Measurements from ENCODE around the gene TBATA. TPM values are rescaled to one million over a fixed set of nuclear protein-coding genes. Genes with fewer than 3 reads are reported as not detected.

Gene TBATA
- total RNA-seq, 1 experiment from 2014 or later = not detected

GRCh38 chr10:70779511-70780369 lies 5.4 kb downstream of the TBATA start:
- ChIA-PET POLR2A (interaction anchor here (0.7 kb wide), 1 partner anchor 72 kb away, joined by 4 read pairs; no protein-coding TSS in a partner anchor), CTCF (no interaction called here)
- TF ChIP-seq ATF2 (CRISPR knock-in tag; IDR thresholded peaks at IDR 0.05; ENCODE audit: borderline replicate concordance, low read depth) (no peak), ESRRA (CRISPR knock-in tag; IDR thresholded peaks at IDR 0.05; ENCODE audit: borderline replicate concordance) (no peak), CREM (CRISPR knock-in tag; IDR thresholded peaks at IDR 0.05) (no peak), MYBL2 (CRISPR knock-in tag; IDR thresholded peaks at IDR 0.05) (no peak)
- TF ChIP-seq, protein P1, sequence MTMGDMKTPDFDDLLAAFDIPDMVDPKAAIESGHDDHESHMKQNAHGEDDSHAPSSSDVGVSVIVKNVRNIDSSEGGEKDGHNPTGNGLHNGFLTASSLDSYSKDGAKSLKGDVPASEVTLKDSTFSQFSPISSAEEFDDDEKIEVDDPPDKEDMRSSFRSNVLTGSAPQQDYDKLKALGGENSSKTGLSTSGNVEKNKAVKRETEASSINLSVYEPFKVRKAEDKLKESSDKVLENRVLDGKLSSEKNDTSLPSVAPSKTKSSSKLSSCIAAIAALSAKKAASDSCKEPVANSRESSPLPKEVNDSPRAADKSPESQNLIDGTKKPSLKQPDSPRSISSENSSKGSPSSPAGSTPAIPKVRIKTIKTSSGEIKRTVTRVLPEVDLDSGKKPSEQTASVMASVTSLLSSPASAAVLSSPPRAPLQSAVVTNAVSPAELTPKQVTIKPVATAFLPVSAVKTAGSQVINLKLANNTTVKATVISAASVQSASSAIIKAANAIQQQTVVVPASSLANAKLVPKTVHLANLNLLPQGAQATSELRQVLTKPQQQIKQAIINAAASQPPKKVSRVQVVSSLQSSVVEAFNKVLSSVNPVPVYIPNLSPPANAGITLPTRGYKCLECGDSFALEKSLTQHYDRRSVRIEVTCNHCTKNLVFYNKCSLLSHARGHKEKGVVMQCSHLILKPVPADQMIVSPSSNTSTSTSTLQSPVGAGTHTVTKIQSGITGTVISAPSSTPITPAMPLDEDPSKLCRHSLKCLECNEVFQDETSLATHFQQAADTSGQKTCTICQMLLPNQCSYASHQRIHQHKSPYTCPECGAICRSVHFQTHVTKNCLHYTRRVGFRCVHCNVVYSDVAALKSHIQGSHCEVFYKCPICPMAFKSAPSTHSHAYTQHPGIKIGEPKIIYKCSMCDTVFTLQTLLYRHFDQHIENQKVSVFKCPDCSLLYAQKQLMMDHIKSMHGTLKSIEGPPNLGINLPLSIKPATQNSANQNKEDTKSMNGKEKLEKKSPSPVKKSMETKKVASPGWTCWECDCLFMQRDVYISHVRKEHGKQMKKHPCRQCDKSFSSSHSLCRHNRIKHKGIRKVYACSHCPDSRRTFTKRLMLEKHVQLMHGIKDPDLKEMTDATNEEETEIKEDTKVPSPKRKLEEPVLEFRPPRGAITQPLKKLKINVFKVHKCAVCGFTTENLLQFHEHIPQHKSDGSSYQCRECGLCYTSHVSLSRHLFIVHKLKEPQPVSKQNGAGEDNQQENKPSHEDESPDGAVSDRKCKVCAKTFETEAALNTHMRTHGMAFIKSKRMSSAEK (CRISPR knock-in tag; IDR thresholded peaks at IDR 0.05; ENCODE audit: borderline replicate concordance) = no peak
- H3K27me3 Mint-ChIP-seq (ENCODE audit: low read depth) = no peaks in the 10 kb centered on the region
- H3K27ac Mint-ChIP-seq = no peak overlapping the region
- no peaks in the 10 kb centered on the region for H3K9me3 Mint-ChIP-seq
- no peaks in the 10 kb centered on the region for H3K36me3 Mint-ChIP-seq
- H3K4me1 Mint-ChIP-seq = peaks cover 3% of the 10 kb centered on the region; the same call in 1 of the 2 replicates
- DNase-seq (ENCODE audit: low spot score) (no peak), ATAC-seq (no peak)
- H3K4me3 Mint-ChIP-seq = no peak overlapping the region

- POLR2A ChIA-PET = interaction anchor here (0.7 kb wide), 1 partner anchor 72 kb away, joined by 4 read pairs; no protein-coding TSS in a partner anchor
- Mint-ChIP-seq H3K27ac (no peak overlapping the region), H3K27me3 (ENCODE audit: low read depth) (no peaks in the 10 kb centered on the region), H3K9me3 (no peaks in the 10 kb centered on the region), H3K4me1 (peaks cover 3% of the 10 kb centered on the region; the same call in 1 of the 2 replicates), H3K4me3 (no peak overlapping the region), H3K36me3 (no peaks in the 10 kb centered on the region)
- ATAC-seq (no peak), DNase-seq (ENCODE audit: low spot score) (no peak)
- CTCF ChIA-PET = no interaction called here
- TF ChIP-seq ATF3 (CRISPR knock-in tag; conservative IDR thresholded peaks at IDR 0.05) (no peak), AFF4 (CRISPR knock-in tag; IDR thresholded peaks at IDR 0.05; ENCODE audit: borderline replicate concordance) (no peak), ATF1 (CRISPR knock-in tag; IDR thresholded peaks at IDR 0.05) (no peak), JUN (CRISPR knock-in tag; IDR thresholded peaks at IDR 0.05) (no peak), E2F1 (CRISPR knock-in tag; IDR thresholded peaks at IDR 0.05) (no peak), OVOL2 (CRISPR knock-in tag; IDR thresholded peaks at IDR 0.05; ENCODE audit: borderline replicate concordance) (no peak), SOX15 (CRISPR knock-in tag; IDR thresholded peaks at IDR 0.05) (no peak), ZNF263 (CRISPR knock-in tag; IDR thresholded peaks at IDR 0.05; ENCODE audit: low read depth) (no peak), PRRX2 (CRISPR knock-in tag; IDR thresholded peaks at IDR 0.05) (no peak), RORB (CRISPR knock-in tag; IDR thresholded peaks at IDR 0.05) (no peak), ZBTB21 (CRISPR knock-in tag; IDR thresholded peaks at IDR 0.05; ENCODE audit: borderline replicate concordance) (no peak), NFATC4 (CRISPR knock-in tag; IDR thresholded peaks at IDR 0.05) (no peak)
- TF ChIP-seq, protein P2, sequence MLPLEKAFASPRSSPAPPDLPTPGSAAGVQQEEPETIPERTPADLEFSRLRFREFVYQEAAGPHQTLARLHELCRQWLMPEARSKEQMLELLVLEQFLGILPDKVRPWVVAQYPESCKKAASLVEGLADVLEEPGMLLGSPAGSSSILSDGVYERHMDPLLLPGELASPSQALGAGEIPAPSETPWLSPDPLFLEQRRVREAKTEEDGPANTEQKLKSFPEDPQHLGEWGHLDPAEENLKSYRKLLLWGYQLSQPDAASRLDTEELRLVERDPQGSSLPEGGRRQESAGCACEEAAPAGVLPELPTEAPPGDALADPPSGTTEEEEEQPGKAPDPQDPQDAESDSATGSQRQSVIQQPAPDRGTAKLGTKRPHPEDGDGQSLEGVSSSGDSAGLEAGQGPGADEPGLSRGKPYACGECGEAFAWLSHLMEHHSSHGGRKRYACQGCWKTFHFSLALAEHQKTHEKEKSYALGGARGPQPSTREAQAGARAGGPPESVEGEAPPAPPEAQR (CRISPR knock-in tag; IDR thresholded peaks at IDR 0.05) = no peak
- TF ChIP-seq, protein P3, sequence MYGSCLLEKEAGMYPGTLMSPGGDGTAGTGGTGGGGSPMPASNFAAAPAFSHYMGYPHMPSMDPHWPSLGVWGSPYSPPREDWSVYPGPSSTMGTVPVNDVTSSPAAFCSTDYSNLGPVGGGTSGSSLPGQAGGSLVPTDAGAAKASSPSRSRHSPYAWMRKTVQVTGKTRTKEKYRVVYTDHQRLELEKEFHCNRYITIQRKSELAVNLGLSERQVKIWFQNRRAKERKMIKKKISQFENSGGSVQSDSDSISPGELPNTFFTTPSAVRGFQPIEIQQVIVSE (CRISPR knock-in tag; IDR thresholded peaks at IDR 0.05; ENCODE audit: borderline replicate concordance) = no peak
- TF ChIP-seq, protein P4, sequence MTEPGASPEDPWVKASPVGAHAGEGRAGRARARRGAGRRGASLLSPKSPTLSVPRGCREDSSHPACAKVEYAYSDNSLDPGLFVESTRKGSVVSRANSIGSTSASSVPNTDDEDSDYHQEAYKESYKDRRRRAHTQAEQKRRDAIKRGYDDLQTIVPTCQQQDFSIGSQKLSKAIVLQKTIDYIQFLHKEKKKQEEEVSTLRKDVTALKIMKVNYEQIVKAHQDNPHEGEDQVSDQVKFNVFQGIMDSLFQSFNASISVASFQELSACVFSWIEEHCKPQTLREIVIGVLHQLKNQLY (CRISPR knock-in tag; IDR thresholded peaks at IDR 0.05) = no peak
Measured at GRCh38 chr10:70779088-70779487, 6.1 kb downstream of the TBATA start.
